Panc1 (cell line): Measurements from ENCODE around the gene SKP1. TPM values are rescaled to one million over a fixed set of nuclear protein-coding genes. Genes with fewer than 3 reads are reported as not detected.

Experiments used
- ATAC-seq: fragments of 200-7000 bp; cut with Tn5 transposase; 2 replicates; pipeline ENCODE4 v1.9.1; 2020; ENCODE audit warnings: mild to moderate bottlenecking, moderate library complexity
- BruUV-seq: library from RNA; stranded (reverse); fragments of 400-500 nt; replicated peaks from 2 replicates; lab custom pipeline; 2021; lab: Mats Ljungman, UMichigan
- CTCF ChIA-PET: fragments of 300-600 bp; sonication (Branson Sonifier 250); formaldehyde crosslinking; loops from one replicate; lab custom pipeline; 2022; ENCODE audit warnings: antibody characterized with exemption; lab: Charles Lee
- POLR2A ChIA-PET: fragments of 300-600 bp; sonication (Branson Sonifier 250); formaldehyde crosslinking; loops from one replicate; lab custom pipeline; 2022; ENCODE audit warnings: antibody characterized with exemption; lab: Charles Lee
- DNase-seq: peaks from one replicate; pipeline ENCODE4 v3.0.0-alpha.2; 2010; ENCODE audit warnings: low read depth, low spot score
- H3K27ac ChIP-seq: 2 replicates; pipeline ENCODE4 v1.5.1; 2011; ENCODE audit warnings: mild to moderate bottlenecking, low read length, inconsistent platforms
- H3K27me3 ChIP-seq: fragments of 200-500 bp; sonication (Bioruptor generic); 2 replicates; pipeline ENCODE4 v1.6.0; 2014; ENCODE audit warnings: low read length, inconsistent platforms; ENCODE audit not compliant: control insufficient read depth, insufficient read depth
- H3K36me3 ChIP-seq: fragments of 200-500 bp; sonication (Bioruptor generic); 2 replicates; pipeline ENCODE4 v1.5.1; 2014; ENCODE audit warnings: inconsistent platforms, mild to moderate bottlenecking, low read length, moderate library complexity; ENCODE audit not compliant: control insufficient read depth, insufficient read depth
- H3K4me1 ChIP-seq: 2 replicates; pipeline ENCODE4 v1.5.1; 2011; ENCODE audit warnings: inconsistent platforms, mild to moderate bottlenecking, low read length, moderate library complexity; ENCODE audit not compliant: control insufficient read depth, insufficient read depth
- H3K4me3 ChIP-seq, 2 experiments: 2 replicates each; pipeline ENCODE4 v1.5.1; 2011 to 2012; ENCODE audit warnings: low read depth in 2 of 2, low read length in 2 of 2, mild to moderate bottlenecking in 2 of 2, inconsistent platforms in 1 of 2, moderate library complexity in 1 of 2
- H3K9me3 ChIP-seq: fragments of 200-500 bp; sonication (Bioruptor generic); 2 replicates; pipeline ENCODE4 v1.5.1; 2014; ENCODE audit warnings: low read depth, mild to moderate bottlenecking, inconsistent platforms, low read length, moderate library complexity; ENCODE audit not compliant: control insufficient read depth, insufficient read depth
- CTCF ChIP-seq: fragments of 450-650 bp; IDR thresholded peaks from 2 replicates; pipeline ENCODE4 v1.5.1; 2017; ENCODE audit warnings: mild to moderate bottlenecking
- POLR2AphosphoS5 ChIP-seq: IDR thresholded peaks from 2 replicates; pipeline ENCODE4 v1.6.1; 2012; ENCODE audit warnings: mild to moderate bottlenecking, low read depth, low read length, moderate library complexity
- REST ChIP-seq, 2 experiments: IDR thresholded peaks; 2 replicates each; pipeline ENCODE4 v1.6.1; 2011 to 2012; ENCODE audit warnings: low read depth in 2 of 2, control low read depth in 1 of 2, low read length in 1 of 2, mild to moderate bottlenecking in 1 of 2, moderate library complexity in 1 of 2; ENCODE audit not compliant: insufficient read depth in 1 of 2
- SIN3A ChIP-seq: IDR thresholded peaks from 2 replicates; pipeline ENCODE4 v1.6.1; 2012; ENCODE audit warnings: low read depth, mild to moderate bottlenecking, low read length, moderate library complexity, borderline replicate concordance; ENCODE audit not compliant: insufficient read depth
- TCF7L2 ChIP-seq: IDR thresholded peaks from 2 replicates; pipeline ENCODE4 v1.6.1; 2011; ENCODE audit warnings: mild to moderate bottlenecking, low read depth, low read length, inconsistent platforms
- in situ Hi-C: cut with HindIII; loops from 2 replicates; pipeline ENCODE4 v1.10.0; 2016; ENCODE audit warnings: low sequenced_read_pairs, low pct_unique_long_range_greater_than_20kb
- intact Hi-C: fragments of 100-400 bp; cut with micrococcal nuclease; formaldehyde crosslinking; loops from one replicate; pipeline ENCODE4 v1.10.0; 2022; ENCODE audit not compliant: unreplicated experiment
- total RNA-seq: library from RNA; stranded (reverse); gene quantifications from one replicate; pipeline ENCODE4 v1.2.1, GENCODE V29; 2021; ENCODE audit not compliant: unreplicated experiment

SKP1 gene
- total RNA-seq, 1 experiment from 2014 or later = 301 TPM

- H3K4me1 ChIP-seq = peaks cover 38% of the 10 kb centered on the region
- no TSS peak for BruUV-seq
- H3K9me3 ChIP-seq = no peaks in the 10 kb centered on the region
- no peaks in the 10 kb centered on the region for H3K27me3 ChIP-seq
- TF ChIP-seq TCF7L2 (no peak), POLR2AphosphoS5 (peak; percentile 15; the same call in 1 of the 2 replicates)
- peak overlapping the region; percentile 73 for H3K27ac ChIP-seq
- CTCF ChIA-PET = interaction anchor here (0.7 to 2.6 kb wide), 2 partner anchors 15 to 85 kb away, joined by 3 to 17 read pairs; no protein-coding TSS in a partner anchor
- H3K4me3 ChIP-seq = no peak overlapping the region
- DNase-seq (no peak), ATAC-seq (peak; percentile 51)
- in situ Hi-C loops = no loop called here
- POLR2A ChIA-PET = interaction anchor here (0.6 kb wide), 1 partner anchor 59 kb away, joined by 3 read pairs; no protein-coding TSS in a partner anchor
- intact Hi-C loops = no loop called here
- H3K36me3 ChIP-seq = no peaks in the 10 kb centered on the region
These were observed 52.3 kb downstream of the SKP1 start for GRCh38 chr5:134124289-134125038.

GRCh38 chr5:134123360-134123759 lies 53.4 kb downstream of the SKP1 start:
- CTCF ChIA-PET = no interaction called here
- no peak overlapping the region for H3K4me3 ChIP-seq
- H3K27ac ChIP-seq = no peak overlapping the region
- ATAC-seq (no peak), DNase-seq (no peak)
- no peaks in the 10 kb centered on the region for H3K36me3 ChIP-seq
- no TSS peak for BruUV-seq
- in situ Hi-C loops (no loop called here), intact Hi-C loops (no loop called here)
- TF ChIP-seq SIN3A (no peak), CTCF (no peak), TCF7L2 (no peak), POLR2AphosphoS5 (no peak), REST (IDR thresholded peaks at IDR 0.05; ENCODE audit: insufficient read depth in 1 of 2, low read depth in 2 of 2, low read length in 1 of 2) (no peak)
- H3K9me3 ChIP-seq = no peaks in the 10 kb centered on the region
- H3K27me3 ChIP-seq = no peaks in the 10 kb centered on the region
- peaks cover 36% of the 10 kb centered on the region for H3K4me1 ChIP-seq
- POLR2A ChIA-PET = no interaction called here

- peaks cover 31% of the 10 kb centered on the region for H3K4me1 ChIP-seq
- TF ChIP-seq SIN3A (no peak), REST (IDR thresholded peaks at IDR 0.05; ENCODE audit: insufficient read depth in 1 of 2, low read depth in 2 of 2, low read length in 1 of 2) (no peak), TCF7L2 (no peak), POLR2AphosphoS5 (no peak), CTCF (no peak)
- DNase-seq (no peak), ATAC-seq (no peak)
- in situ Hi-C loops (no loop called here), intact Hi-C loops (no loop called here)
- H3K27ac ChIP-seq = no peak overlapping the region
- ChIA-PET POLR2A (interaction anchor here (0.7 kb wide), 1 partner anchor 16 kb away, joined by 3 read pairs; no protein-coding TSS in a partner anchor), CTCF (no interaction called here)
- H3K27me3 ChIP-seq = no peaks in the 10 kb centered on the region
- no peak overlapping the region for H3K4me3 ChIP-seq
- H3K9me3 ChIP-seq = no peaks in the 10 kb centered on the region
- BruUV-seq = no TSS peak
- H3K36me3 ChIP-seq = no peaks in the 10 kb centered on the region
These were observed 54.2 kb downstream of the SKP1 start for GRCh38 chr5:134122530-134122929.
